ENCODE results near the gene BDH2.

DNA sequence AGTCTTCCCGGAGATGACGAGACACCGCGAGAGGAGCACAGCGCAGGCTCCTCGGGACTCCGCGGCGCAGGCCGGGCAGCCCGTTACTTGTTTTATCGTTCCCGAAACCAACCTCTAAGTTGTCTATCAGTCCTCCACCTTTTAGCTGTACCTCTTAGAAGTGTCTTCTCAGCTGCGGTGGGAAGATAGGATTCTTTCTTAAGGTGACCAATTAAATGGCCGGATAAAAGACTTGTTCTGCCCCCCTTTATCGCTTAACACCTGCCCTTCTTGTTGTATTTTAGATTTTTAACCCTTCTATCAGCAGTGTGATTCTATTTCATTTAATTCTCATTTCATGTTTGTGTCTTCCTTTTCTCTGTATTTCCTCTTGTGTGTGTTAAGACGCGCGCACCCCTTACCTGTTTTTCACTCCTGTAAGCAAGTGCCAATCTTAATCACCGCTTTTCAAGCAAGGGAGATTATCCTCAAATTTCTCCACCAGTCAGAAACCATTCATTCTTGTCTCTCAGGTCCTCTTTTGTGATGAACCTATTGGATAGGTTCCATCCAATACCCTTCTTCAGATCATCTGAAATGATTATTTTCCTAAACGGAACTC lies 22.8 kb downstream of the BDH2 start, which contains the start of gene SLC9B2:
- TF ChIP-seq POLR2AphosphoS5 (IDR thresholded peaks at IDR 0.05; ENCODE audit: low read depth, low read length): no peak
- TF ChIP-seq POLR2A (IDR thresholded peaks at IDR 0.05; ENCODE audit: low read depth, low read length): no peak; the same call in 1 of the 2 replicates

Measured in GM12892 (cell line).